Kidney glomerular epithelial cell (primary cell): ENCODE measurements around the gene KL.
A peak's percentile ranks its signal among the peaks of the same experiment; 100 is the strongest.

Experiments
- DNase-seq: peaks from one replicate; lab custom pipeline; 2025; lab: John Stamatoyannopoulos, UW

The KL gene

DNA sequence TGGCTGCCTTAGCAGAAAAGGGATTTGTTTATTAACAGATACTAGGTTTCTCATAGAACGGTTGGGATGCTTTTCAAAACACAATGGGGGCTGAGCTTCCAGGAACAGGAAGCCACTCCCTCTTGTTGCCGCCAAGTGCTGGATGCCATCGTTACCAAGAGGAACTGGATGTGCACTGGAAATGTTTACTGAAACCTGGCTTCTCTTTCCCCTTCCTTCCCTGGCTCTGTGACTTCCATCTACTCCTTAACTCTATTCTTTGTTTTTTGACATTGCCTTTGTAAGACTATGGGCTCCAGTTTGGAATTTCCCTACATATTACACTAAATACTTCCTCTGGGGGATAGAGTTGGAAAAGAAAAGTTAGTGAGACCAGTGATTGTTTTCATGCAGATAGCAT lies 11.7 kb upstream of the KL start:
- no peak for DNase-seq

DNA sequence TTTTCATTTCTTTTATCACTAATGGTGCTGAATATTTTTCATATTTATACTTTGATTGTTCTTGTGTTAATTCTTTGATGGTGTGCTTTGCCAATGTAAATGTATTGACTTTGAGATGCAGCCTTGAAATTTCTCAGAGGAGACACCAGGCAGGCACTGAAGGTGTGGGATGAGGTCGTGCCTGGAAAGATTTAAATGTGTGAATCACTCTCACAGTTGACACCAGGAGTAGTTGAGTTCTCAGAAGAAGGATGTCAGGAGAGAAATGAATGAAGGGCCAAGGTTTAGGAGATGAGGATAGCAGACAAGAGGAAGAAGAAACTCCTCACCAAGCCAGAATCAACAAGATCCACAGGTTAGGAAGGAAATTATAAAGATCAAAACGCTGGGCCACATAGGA lies 10.1 kb upstream of the KL start:
- no peak for DNase-seq

DNA sequence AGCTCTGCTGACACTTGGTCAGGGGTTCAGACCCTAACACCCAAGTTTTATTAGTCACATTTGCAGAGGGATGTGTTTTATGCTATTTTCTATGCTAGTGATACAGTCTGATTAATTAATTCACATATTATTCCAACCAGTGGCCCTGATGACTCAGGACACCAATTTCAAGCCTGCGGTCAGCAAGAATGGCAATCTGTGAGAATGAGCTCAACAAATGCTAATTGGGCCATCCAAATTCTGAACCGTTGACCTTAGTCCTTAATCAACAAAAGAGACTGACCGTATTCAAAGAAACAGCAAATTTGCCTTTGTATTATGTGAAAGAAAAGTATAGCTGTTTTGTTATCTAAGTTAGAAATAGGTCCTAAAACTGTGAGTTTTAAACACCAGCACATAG lies 9.6 kb upstream of the KL start:
- DNase-seq: no peak

DNA sequence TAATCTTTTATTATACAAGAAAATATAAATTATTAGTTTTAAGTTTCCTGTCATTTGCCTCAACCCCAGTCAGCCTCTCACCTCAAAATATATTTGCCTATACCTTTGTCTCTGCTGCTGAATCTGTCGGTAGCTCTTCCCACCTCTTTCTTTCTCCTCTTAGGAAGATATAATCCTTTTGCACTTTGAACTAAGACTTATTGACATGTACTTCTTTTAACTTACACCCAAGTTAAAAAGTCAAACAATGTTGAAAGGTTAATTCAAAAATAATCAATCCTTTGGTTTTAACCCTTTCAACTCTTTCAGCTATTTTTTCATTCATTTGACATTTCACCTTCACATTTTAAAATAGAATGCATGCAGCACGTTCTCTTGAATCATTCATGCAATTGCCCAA lies 9.0 kb upstream of the KL start:
- DNase-seq: no peak

DNA sequence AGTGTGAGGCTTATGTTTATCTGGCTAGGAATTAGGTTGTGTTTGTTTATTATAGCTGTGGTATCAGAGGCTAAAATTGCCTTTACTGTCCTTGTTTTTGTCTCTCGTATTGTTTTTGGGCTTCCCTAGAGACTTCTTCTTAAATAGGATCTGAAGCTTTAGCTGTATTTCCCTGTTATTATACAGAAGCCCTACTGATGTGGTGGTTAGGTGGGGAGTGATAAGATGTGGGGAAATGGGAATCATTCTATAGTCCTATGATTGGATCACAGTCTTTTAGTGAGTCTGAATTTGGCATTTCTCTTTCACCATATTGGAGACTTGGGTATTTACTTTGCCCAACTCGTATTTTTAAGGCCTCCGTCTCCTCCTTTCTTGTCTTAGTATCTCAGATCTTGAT lies 8.3 kb upstream of the KL start:
- DNase-seq: no peak

DNA sequence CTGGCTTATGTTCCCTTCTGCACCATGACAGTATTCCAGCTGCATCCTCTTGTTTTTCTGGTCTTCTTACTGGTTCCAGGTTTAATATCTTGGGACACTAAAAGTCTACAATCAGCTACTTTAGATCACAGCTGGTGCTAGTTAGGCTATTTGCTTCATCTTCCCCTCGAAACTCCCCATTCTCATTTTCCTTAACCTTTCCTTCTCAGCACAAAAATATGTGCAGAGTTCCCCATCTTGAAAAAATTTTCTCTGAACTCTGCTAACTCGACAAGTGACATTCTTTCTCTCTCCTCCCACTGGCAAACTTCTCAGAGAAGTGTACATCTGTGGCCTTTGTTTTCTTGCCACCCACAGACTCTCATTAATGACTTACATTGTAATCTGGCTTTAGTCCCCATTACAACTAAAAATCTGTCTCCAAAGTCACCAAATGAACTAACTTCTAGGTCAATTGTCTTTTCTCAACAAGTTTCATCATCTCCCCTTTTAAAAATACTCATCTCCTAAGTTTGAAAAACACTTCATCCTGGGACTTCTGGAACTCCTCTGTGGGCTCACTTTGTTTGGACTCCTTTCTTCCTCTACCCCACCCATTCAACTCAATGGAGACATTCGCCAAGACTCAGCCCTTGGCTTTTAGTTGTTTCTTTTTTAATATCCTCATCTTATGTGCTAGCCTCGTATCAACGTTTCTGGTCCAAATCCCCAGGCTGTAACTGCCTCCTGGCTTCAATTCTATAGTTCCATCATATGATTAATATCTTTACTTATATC lies 7.1 kb upstream of the KL start:
- no peak for DNase-seq

DNA sequence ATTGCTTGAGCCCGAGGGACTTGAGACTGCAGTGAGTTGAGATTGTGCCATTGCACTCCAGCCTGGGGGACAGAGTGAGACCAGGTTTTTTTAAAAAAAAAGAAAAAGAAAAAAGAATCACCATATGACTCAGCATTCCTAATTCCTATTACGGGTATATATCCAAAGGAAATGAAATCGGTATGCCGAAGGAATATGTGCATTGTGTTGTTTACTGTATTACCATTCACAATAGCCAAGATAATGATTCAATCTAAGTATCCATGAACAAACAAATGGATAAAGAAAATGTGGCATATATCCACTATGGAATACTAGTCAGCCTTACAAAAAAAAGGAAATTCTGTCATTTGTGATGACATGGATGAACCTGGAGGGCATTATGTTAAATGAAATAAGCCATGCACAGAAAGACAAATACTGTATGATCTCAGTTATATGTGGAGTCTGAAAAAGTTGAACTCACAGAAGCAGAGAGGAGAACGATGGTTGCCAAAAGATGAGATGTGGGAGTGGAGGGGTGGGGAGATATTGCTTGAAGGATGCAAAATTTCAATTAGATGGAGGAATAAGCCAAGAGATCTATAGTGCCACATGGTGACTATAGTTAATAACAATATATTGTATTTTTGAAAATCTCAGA lies 4.3 kb upstream of the KL start:
- no peak for DNase-seq

DNA sequence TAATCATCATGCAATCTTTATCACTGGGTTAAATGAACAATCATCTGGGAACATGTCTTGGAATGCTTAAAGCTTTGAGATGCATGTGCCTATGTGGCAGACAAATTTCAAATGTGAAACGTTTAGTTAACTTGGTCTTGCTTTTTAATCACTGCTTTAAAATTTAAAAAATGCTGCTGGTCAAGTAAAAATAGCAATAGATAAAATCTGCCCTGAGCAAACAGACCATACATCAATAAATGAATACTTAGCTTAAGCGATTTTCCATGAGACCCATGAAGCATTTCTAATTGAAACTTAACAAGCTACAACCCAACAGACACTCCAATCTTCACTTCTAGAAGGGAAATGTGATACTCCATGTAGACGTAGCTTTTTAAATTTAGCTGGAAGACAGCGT lies 1.9 kb upstream of the KL start:
- no peak for DNase-seq

DNA sequence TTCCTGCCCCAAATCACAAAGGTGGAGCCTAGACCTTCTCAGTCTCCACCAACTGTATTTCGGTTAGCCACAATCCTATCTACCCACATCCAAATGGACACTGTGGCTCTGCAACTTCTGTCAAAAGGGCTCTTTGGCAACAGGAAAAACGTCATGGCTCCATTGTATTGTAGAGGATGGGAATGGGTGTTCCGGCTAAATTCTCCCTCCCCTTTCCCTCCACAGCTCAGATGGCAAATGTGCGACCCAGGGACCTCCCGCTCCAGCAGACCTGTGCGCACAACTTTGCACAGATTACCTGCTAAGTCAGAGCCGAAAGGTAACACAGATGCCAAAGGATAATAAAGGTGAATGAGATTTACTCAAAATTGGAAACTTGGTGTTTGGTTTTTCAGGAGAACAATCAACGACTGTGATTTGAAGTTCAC lies 968 bp upstream of the KL start:
- DNase-seq: no peak

DNA sequence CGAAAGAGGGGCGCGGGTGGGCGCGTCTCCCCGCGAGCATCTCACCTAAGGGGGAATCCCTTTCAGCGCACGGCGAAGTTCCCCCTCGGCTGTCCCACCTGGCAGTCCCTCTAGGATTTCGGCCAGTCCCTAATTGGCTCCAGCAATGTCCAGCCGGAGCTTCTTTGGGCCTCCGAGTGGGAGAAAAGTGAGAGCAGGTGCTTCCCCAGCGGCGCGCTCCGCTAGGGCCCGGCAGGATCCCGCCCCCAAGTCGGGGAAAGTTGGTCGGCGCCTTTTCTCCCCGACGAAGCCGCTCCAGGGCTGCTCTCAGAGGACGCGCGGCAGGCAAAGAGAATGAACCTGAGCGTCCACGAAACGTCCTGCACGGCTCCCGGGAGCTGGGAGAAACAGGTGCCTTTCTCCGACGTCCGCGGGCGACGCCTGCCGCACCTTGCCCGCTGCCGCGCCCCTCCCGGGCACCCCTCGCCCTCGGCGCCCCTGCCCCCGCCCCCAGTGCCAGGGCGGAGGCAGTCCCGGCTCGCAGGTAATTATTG lies 366 bp upstream of the KL start:
- DNase-seq: no peak

DNA sequence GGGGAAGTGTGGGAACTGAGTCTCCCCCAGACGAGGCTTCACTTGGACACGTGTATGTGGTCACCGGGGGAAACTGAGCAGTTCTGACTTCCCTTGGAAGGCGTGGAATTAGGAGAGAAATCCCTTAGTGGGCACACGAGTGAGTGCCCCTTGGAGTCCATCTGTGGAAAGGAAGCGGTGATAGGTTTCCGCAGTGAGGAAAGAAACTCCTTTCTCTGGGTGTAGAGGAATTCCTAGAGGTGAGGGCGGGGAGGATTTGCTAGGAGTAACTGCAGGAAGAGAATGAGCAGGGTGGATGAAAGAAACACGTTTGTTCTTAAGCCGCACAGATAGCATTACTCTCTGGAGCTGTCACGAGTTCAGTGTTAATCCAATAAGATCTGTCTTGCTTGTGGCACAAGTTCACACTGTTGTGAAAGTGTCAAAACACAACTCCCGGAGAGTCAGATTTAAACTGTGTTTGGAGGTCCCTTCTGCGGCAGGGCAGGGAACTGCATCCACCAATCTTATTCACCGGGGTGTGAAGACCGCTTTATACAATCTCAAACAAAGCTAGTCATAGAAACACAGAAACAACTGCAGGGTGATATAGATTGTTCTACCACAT lies 1.2 kb downstream of the KL start:
- peak; percentile 66 for DNase-seq

DNA sequence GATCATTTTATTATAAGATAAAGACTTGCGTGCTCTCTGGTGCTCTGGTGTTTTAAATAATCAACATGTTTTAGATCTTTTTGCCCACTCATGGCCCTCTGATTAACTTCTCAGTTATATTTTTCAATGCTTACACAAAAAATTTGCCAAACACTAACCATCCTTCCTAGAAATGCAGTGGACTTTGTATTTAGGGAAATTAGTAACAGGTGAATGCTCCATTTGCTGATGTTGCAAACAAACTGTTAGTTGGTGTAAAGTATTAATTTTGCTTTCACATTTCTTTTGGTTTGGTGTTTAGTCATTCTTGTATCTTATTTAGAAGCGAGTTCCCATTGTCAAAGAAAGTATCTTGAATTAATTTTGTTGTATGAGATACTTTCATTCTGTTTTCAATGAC lies 2.7 kb downstream of the KL start:
- DNase-seq: no peak

DNA sequence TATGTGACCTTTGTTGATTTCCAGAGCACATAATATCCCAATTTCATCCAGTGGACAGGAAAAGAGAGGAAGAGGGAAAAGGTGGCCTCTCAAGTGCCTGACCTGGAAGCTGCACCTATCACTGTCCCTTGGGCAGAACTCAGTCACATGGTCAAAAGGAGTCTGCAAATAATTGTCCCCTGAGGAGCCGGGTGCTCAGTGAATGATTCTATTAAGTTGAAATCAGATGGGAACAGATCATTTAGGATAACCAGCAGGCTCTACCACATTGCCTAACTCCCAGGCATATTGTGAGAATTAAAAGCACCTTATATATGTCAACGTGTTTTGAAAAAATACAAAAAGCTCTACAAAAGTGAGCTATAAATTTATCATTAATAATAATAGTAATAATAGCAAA lies 6.8 kb downstream of the KL start:
- DNase-seq: no peak

DNA sequence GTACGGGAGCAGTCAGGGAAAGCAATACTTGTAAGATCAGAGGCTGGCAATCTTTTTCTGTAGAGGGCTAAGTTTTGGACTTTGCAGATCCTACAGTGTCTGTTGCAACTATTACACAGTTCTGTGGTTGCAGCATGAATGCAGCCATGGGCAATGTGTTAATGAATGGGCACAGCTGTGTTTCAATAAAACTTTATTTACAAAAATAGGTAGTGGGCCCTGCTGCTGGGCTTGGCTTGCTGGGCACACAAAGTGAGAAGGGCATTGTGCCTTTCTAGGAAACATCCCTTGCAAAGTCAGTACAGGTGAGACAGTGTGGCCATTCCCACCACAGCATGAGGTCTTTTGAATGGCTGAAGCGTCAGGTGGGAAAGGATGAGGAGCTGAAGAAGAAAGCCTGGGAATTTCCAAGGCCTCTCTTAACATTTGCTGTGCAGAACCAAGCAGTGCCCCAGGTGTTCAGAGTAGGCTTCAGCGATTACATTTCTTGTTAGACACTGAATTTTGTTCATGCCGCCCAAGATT lies 9.1 kb downstream of the KL start:
- DNase-seq: no peak

DNA sequence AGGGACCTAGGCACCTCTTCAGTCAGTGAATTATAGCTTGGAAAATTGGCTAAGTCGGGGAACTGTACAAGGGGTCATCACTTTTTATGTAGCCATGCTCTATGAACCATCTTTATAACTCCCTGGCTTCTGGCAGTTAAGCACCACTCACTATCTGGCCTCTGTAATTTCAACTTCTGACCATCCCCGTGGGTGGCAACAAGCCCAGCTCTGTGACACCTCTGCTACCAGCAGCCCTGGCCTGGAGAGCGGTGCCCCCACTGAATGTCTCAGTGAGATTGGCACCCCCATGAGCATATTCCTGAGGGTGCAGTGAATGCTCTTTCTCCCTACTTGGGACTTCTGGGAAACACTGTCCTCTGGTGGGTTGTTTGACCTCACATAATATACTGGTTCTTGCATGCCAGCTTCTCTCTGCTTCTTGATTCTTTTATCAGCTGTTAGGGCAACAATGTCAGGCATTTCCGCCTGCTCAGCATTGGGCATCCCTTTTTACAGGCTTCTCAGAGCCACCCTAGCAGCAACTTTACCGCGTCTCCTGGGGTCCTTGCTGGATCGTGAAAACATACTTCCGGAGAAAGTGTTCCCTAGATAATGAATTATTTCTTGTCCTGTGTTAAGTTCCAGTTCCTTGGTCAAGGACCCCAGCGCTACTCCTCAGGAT lies 10.4 kb downstream of the KL start:
- no peak for DNase-seq

DNA sequence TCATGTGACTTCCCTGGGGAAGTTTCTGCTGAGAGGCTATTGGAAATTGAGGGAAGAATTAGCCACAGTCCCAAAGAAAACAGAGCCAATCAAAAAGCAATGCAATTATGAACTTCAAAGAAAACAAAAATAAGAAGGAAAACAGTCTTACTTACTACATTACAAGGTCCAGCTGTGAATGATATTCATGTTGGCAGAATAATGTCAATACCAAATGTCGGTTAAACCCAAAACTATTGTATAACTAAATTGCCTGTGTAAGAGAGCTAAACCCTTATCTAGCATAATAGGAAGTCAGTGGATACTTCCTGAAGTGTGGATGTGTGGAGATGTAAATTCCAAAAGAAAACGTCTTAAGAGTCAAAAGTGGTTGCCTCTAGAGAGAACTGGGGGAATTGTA lies 12.4 kb downstream of the KL start:
- no peak for DNase-seq

DNA sequence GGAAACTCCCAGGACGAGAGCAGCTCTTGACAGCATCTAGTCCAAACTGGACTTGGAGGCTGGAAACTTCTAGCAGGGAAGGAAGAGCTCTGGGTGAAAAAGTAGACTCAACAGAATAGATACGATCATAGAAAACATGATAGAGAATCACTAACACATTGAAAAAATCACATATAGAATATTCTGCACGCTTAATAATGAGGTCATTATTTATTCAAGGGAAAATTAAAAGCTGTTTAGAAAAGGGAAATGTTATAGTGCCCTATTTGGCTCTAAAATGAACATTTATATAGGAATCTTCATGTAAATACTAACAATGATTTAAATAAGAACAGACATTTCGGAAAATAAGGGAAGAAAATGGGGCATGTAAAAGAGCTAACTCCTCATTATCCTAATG lies 15.1 kb downstream of the KL start:
- no peak for DNase-seq

DNA sequence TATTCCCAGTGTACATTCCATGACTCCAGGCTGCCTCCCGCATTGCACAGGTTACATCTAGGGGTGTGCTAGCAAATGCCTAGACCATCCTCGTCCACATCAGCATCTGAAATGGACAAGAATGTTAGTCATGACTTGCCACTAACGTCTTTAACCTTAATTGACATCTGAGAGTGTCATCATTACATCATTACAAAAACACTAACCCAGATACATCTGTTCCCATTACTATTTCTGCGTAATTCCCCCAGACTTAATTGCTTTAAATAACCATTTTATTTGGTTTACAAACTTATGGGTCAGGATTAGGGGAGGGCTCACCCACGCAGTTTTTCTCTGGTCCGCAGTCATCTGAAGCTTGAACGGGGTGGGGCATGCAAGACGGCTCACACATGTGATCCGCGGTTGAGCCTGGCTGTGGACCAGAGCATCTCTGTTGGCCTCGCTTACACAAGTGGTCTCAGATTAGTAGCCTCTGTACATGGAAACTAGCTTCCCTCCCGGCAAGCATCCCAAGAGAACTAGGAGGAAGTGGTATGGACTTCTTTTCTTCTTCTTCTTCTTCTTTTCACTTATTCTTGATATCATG lies 15.9 kb downstream of the KL start:
- no peak for DNase-seq

DNA sequence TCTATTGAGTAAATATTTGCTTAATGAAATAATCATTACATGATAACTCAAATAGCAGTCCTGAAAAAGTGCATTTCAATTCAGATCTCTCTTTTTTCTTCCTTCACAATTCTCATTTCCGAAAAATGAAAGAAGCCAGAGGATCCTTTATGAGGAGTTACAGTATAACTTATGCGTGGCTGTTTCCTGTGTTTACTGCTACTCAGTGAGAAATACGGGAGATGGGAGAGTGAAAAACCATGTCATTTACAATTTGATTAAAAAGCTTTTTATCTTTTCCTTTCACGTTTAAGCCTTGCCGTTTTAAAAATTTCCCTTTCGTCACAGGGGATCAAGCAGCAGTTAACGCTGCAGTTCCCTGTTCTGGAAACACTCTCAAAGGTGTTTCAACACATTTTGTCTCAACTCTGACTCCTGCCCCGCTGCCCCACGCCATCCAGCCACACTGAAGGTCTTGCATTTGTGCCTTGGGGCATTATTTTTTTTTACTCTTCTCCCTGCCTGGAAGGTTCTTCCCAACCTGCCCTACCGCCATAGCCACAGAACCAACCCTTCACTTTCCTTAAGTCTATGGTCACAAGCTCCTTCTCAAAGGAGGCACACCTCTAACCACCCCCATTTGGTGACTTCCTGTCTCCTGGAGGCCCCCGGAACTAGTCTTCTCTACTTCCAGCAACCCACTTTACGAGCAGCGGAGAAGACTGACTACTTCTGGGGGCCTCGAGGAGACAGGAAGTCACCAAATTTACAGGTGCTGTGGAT lies 17.0 kb downstream of the KL start:
- no peak for DNase-seq

DNA sequence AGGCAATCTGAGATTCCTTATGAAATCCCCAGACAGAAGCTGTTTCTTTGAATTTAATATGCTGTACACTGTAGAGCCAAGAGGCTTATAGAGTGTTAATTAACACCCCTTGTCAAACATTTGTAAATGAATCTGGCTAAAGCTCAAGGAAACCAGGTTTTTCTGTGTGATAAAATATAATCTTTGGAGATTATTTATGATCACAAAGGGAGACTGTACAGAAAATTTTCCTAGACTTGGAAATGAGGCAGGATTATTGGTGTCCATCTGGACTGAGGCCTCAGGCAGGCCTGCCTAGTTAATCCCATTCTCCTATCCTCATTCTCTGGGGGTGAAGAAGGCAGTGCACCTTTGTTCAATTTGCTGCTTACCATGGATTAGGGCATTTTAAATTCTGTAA lies 17.8 kb downstream of the KL start:
- DNase-seq: no peak

DNA sequence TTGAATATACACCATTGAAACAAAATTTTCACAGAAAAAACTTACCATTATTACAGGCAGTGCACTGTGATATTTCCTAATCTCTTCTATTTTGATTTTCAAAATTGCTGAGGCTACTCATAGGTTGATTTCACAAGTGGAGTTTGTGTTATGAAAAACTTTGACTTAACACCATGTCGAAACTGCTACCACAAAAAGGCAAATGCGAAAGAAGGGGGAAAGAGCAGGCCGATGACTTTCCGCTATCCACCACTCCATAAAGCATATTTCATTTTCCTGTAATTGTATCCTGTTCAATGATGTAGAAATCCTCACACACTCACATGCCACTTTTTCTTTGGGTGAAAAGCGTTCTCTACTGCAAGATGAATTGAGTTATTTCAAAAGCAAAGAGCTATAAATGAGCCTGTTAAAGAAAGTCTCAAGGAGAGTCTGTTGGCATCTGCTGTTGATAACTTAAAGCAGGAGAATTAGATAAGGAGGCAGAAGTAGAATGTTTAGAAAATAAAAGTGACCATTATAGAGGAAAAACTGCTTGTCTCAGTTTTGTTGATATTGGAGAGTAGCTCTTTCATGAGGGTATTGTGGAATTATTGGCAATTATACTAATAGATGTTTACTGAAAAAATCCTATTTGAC lies 18.8 kb downstream of the KL start:
- no peak for DNase-seq
